Measurements from ENCODE around the gene FGF12. TPM values are rescaled to one million over a fixed set of nuclear protein-coding genes. Genes with fewer than 3 reads are reported as not detected.

The FGF12 gene
- total and polyA plus RNA-seq, 2 donors (not counting 1 experiment from before 2014, with no cell fraction given) = 0.03 TPM; not detected in 1

GRCh38 chr3:192174283-192174682, 553.1 kb downstream of the FGF12 start:
- Histone ChIP-seq H3K4me3 (ENCODE audit: control extremely low read depth in 1 of 5, extremely low read depth in 1 of 5, insufficient read depth in 1 of 5, low read depth in 2 of 5, low read length in 4 of 5) (no peak overlapping the region), H4K20me1 (ENCODE audit: control insufficient read depth, insufficient read depth, low read length, poor library complexity, severe bottlenecking) (no peaks in the 10 kb centered on the region), H2AFZ (ENCODE audit: insufficient read depth, low read depth, low read length, poor library complexity, severe bottlenecking) (no peak overlapping the region), H3K79me2 (ENCODE audit: control insufficient read depth, insufficient read depth, low read length) (no peaks in the 10 kb centered on the region), H3K9ac (ENCODE audit: low read length) (no peak overlapping the region), H3K9me3 (ENCODE audit: control extremely low read depth in 1 of 3, control insufficient read depth in 2 of 3, insufficient read depth in 1 of 3, low read length in 2 of 3) (no peaks in the 10 kb centered on the region), H3K27ac (ENCODE audit: low read length in 2 of 2) (no peak overlapping the region), H3K4me1 (ENCODE audit: control insufficient read depth in 2 of 2, insufficient read depth in 2 of 2, low read length in 2 of 2) (no peaks in the 10 kb centered on the region), H3K4me2 (replicated peaks; ENCODE audit: low read depth, low read length, poor library complexity, severe bottlenecking) (no peak overlapping the region), H3K36me3 (replicated peaks in 1 of 2; ENCODE audit: control extremely low read depth in 1 of 2, control insufficient read depth in 1 of 2, extremely low read depth in 1 of 2, insufficient read depth in 2 of 2, low read length in 1 of 2) (no peaks in the 10 kb centered on the region), H3K27me3 (replicated peaks in 1 of 4; ENCODE audit: control extremely low read depth in 1 of 4, control insufficient read depth in 3 of 4, insufficient read depth in 4 of 4, low read length in 3 of 4) (no peaks in the 10 kb centered on the region)
- ChIA-PET POLR2A (no interaction called here), CTCF (no interaction called here)
- Mint-ChIP-seq H3K27me3 (no peaks in the 10 kb centered on the region), H3K27ac (no peak overlapping the region), H3K9me3 (ENCODE audit: insufficient read depth) (peaks cover 4% of the 10 kb centered on the region), H3K4me1 (no peaks in the 10 kb centered on the region), H3K4me3 (no peak overlapping the region)
- WGBS (ENCODE audit: insufficient coverage) = 94% methylated on average over 4 of the region's 4 CpGs
- DNase-seq (no peak), ATAC-seq (ENCODE audit: low read depth) (no peak)
- TF ChIP-seq CTCF (IDR thresholded peaks at IDR 0.05) (no peak), EZH2 (IDR thresholded peaks at IDR 0.05; ENCODE audit: borderline replicate concordance, insufficient read depth, low read depth, low read length, poor library complexity, severe bottlenecking) (no peak)
- intact Hi-C loops (cut with micrococcal nuclease) = no loop called here

GRCh38 chr3:192171213-192171612, 556.1 kb downstream of the FGF12 start:
- TF ChIP-seq CTCF (IDR thresholded peaks at IDR 0.05) (no peak), EZH2 (IDR thresholded peaks at IDR 0.05; ENCODE audit: borderline replicate concordance, insufficient read depth, low read depth, low read length, poor library complexity, severe bottlenecking) (no peak)
- WGBS (ENCODE audit: insufficient coverage) = 100% methylated on average over 1 of the region's 1 CpG
- no peaks in the 10 kb centered on the region for H3K9me3 ChIP-seq (ENCODE audit: control extremely low read depth in 1 of 3, control insufficient read depth in 2 of 3, insufficient read depth in 1 of 3, low read length in 2 of 3)
- H3K27ac ChIP-seq (ENCODE audit: low read length in 2 of 2) = no peak overlapping the region
- H3K4me1 ChIP-seq (ENCODE audit: control insufficient read depth in 2 of 2, insufficient read depth in 2 of 2, low read length in 2 of 2) = no peaks in the 10 kb centered on the region
- ATAC-seq (ENCODE audit: low read depth) = no peak
- H2AFZ ChIP-seq (ENCODE audit: insufficient read depth, low read depth, low read length, poor library complexity, severe bottlenecking) = no peak overlapping the region
- H3K79me2 ChIP-seq (ENCODE audit: control insufficient read depth, insufficient read depth, low read length) = no peaks in the 10 kb centered on the region
- Mint-ChIP-seq H3K9me3 (ENCODE audit: insufficient read depth) (peaks cover 4% of the 10 kb centered on the region), H3K4me1 (no peaks in the 10 kb centered on the region), H3K4me3 (no peak overlapping the region), H3K27me3 (peaks cover under 1% of the 10 kb centered on the region), H3K27ac (no peak overlapping the region)
- no peak overlapping the region for H3K4me2 ChIP-seq (replicated peaks; ENCODE audit: low read depth, low read length, poor library complexity, severe bottlenecking)
- POLR2A ChIA-PET = no interaction called here
- no peak for DNase-seq
- intact Hi-C loops (cut with micrococcal nuclease) = no loop called here
- H3K9ac ChIP-seq (ENCODE audit: low read length) = no peak overlapping the region
- H3K4me3 ChIP-seq (ENCODE audit: control extremely low read depth in 1 of 5, extremely low read depth in 1 of 5, insufficient read depth in 1 of 5, low read depth in 2 of 5, low read length in 4 of 5) = no peak overlapping the region
- CTCF ChIA-PET = interaction anchor here (0.7 kb wide), 1 partner anchor 12 kb away, joined by 3 read pairs; no protein-coding TSS in a partner anchor
- no peaks in the 10 kb centered on the region for H3K36me3 ChIP-seq (replicated peaks in 1 of 2; ENCODE audit: control extremely low read depth in 1 of 2, control insufficient read depth in 1 of 2, extremely low read depth in 1 of 2, insufficient read depth in 2 of 2, low read length in 1 of 2)
- H4K20me1 ChIP-seq (ENCODE audit: control insufficient read depth, insufficient read depth, low read length, poor library complexity, severe bottlenecking) = no peaks in the 10 kb centered on the region
- no peaks in the 10 kb centered on the region for H3K27me3 ChIP-seq (replicated peaks in 1 of 4; ENCODE audit: control extremely low read depth in 1 of 4, control insufficient read depth in 3 of 4, insufficient read depth in 4 of 4, low read length in 3 of 4)
